SKM-1 (cell line): ENCODE data around the gene SMIM35.

Source experiments
- DNase-seq: peaks from one replicate; lab custom pipeline; 2025; ENCODE audit not compliant: unreplicated experiment; lab: John Stamatoyannopoulos, UW

Gene SMIM35

DNA sequence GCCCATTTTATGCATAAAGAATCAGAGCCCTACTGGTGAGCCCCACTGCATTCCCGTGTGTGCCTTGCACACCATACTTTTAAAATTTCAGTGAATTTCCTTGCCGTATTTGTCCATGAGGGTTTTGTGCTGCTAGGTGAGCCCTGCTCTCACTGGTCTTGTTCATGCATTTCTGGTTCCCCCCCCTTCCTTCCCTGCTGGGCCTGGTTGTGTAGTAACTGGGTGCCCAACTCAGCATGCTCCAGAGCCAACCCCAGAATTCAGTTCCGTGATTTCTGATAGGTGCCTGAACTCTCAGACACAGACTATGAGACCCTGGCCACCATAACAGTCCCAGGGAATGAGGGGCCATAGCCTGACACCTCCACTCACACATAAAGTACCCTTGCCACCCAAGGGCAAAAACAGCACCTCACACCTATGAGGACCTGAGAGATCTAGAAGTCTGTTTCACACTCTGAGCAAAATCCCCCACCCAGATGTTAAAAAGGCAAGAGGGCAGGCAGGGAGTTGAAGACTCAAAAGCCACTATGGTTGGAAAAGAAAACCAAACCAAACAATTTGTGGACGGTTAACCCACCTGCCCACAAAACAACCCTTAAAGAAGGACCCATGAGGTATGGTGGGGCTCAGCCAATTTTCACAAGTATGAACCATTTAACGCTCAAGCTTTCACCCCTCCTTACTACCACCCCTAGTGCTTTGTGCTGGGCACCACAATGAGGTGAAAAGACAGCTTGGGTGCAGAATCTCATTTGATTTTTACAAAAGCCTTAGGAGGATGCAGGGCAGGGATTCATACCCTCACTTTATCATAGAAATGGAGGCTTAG is 117.4 kb downstream of the SMIM35 start:
- DNase-seq, result no peak

- DNase-seq, result no peak
These were observed 119.9 kb downstream of the SMIM35 start for GRCh38 chr11:117966908-117967307.

- no peak for DNase-seq
These were observed 123.9 kb downstream of the SMIM35 start for GRCh38 chr11:117962826-117963225.

DNA sequence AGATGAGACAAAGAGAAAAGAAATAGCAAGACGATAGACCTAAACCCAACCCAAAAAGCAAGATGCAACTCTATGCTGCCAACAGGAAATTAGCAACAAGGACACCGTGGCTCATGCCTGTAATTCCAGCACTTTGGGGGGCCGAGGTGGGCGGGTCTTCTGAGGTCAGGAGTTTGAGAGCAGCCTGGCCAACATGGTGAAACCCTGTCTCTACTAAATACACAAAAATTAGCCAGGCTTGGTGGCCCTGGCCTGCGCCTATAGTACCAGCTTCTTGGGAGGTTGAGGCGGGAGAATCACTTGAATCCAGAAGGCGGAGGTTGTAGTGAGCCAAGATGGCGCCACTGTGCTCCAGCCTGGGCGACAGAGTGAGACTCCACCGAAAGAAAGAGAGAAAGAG is 124.9 kb downstream of the SMIM35 start:
- DNase-seq, result no peak

DNA sequence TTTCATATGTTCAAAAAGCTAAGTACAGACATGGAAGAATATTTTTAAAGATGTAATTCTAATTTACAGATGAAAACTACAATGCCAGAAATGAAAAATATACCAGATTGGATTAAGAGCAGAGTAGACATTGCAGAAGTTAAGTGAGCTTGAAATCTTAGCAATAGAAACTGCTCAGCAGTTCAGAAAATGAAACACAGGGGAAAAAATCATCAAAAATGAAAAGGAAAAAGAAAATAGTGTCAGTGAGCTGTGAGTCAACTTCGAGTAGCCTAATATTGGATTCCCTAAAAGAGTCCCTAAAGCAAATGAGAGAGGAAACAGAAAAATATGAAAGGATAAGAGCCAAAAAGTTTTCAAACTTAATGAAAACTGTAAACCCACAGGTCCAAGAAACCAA is 126.4 kb downstream of the SMIM35 start:
- DNase-seq, result no peak

GRCh38 chr11:117959438-117960149 is 127.2 kb downstream of the SMIM35 start:
- no peak for DNase-seq

GRCh38 chr11:117958949-117959348 is 127.8 kb downstream of the SMIM35 start:
- no peak for DNase-seq
